K562 (cell line): ENCODE data around the gene PLEKHM2. TPM values are rescaled to one million over a fixed set of nuclear protein-coding genes. Genes with fewer than 3 reads are reported as not detected.

ENCODE experiments used
- ATAC-seq: fragments of 200-7000 bp; cut with Tn5 transposase; 3 replicates; pipeline ENCODE4 v1.9.1; 2020; ENCODE audit warnings: moderate library complexity
- BruUV-seq: library from RNA; stranded (reverse); fragments of 400-500 nt; replicated peaks from 2 replicates; lab custom pipeline; 2021; lab: Mats Ljungman, UMichigan
- CTCF ChIA-PET: fragments of 300-600 bp; formaldehyde crosslinking; extraction: SDS; loops from one replicate; lab custom pipeline; 2021; ENCODE audit warnings: low intra/inter-chr PET ratio; lab: Yijun Ruan, JAX
- POLR2A ChIA-PET: fragments of 300-600, 350-650 bp; sonication (Branson Sonifier 250); formaldehyde crosslinking; extraction: SDS; loops from one replicate; lab custom pipeline; 2021; ENCODE audit warnings: antibody characterized with exemption, inconsistent platforms; lab: Yijun Ruan, JAX
- DNase-seq, 4 experiments: peaks; one replicate each; pipeline versions ENCODE4 v3.0.0 to v3.0.0-alpha.2; 2011 to 2018; ENCODE audit warnings: low spot score in 3 of 4, mixed read lengths in 3 of 4; ENCODE audit errors: extremely low read depth in 1 of 4
- FAIRE-seq: peaks from 2 replicates; lab custom pipeline; 2011; peaks lifted over from hg19 to GRCh38; lab: Jason Lieb, UNC
- H2AFZ ChIP-seq: 2 replicates; pipeline ENCODE4 v1.6.0; 2011; ENCODE audit warnings: low read depth, low read length, control low read depth, inconsistent platforms
- H3K27ac ChIP-seq: fragments of 200-600 bp; 3 replicates; pipeline ENCODE4 v1.8.0; 2011; ENCODE audit warnings: low read depth, mild to moderate bottlenecking, control low read depth, inconsistent platforms, low read length, moderate library complexity, mixed read lengths; ENCODE audit errors: extremely low read depth
- H3K27me3 ChIP-seq, 2 experiments: fragments of 300-600 bp in 1 of 2; 2 replicates in 1 of 2; 3 replicates in 1 of 2; pipeline versions ENCODE4 v1.6.0 to v1.8.0; 2011; ENCODE audit warnings: inconsistent platforms in 2 of 2, low read length in 2 of 2, mild to moderate bottlenecking in 1 of 2, mixed read lengths in 1 of 2, moderate library complexity in 1 of 2; ENCODE audit not compliant: control insufficient read depth in 2 of 2, insufficient read depth in 2 of 2
- H3K36me3 ChIP-seq: fragments of 300-600 bp; 3 replicates; pipeline ENCODE4 v1.8.0; 2011; ENCODE audit warnings: mild to moderate bottlenecking, low read length, inconsistent platforms; ENCODE audit not compliant: control insufficient read depth, insufficient read depth
- H3K4me1 ChIP-seq, 2 experiments: fragments of 200-600 bp in 1 of 2; replicated peaks in 1 of 2; 2 replicates in 1 of 2; 3 replicates in 1 of 2; pipeline versions ENCODE4 v1.5.1 to v1.8.0; 2011; ENCODE audit warnings: inconsistent platforms in 2 of 2, low read length in 2 of 2, mild to moderate bottlenecking in 1 of 2, mixed read lengths in 1 of 2, moderate library complexity in 1 of 2; ENCODE audit not compliant: control insufficient read depth in 2 of 2, insufficient read depth in 2 of 2
- H3K4me2 ChIP-seq: 2 replicates; pipeline ENCODE4 v1.6.1; 2011; ENCODE audit warnings: low read length, control low read depth, inconsistent platforms, mixed read lengths; ENCODE audit not compliant: insufficient read depth
- H3K4me3 ChIP-seq: fragments of 200-600 bp; sonication (generic), shearing (Covaris generic); 2 replicates; pipeline ENCODE4 v1.5.1; 2016; ENCODE audit warnings: control low read depth, inconsistent platforms
- H3K79me2 ChIP-seq: fragments of 200-600 bp; 3 replicates; pipeline ENCODE4 v1.8.0; 2011; ENCODE audit warnings: low read length, inconsistent platforms; ENCODE audit not compliant: control insufficient read depth, insufficient read depth
- H3K9ac ChIP-seq, 2 experiments: 2 replicates each; pipeline versions ENCODE4 v1.6.0 to v1.6.1; 2011; ENCODE audit warnings: low read depth in 2 of 2, low read length in 2 of 2, control low read depth in 1 of 2, inconsistent platforms in 1 of 2, mild to moderate bottlenecking in 1 of 2, mixed read lengths in 1 of 2; ENCODE audit not compliant: insufficient read depth in 1 of 2
- H3K9me1 ChIP-seq: one replicate; pipeline ENCODE4 v1.6.0; 2011; ENCODE audit warnings: inconsistent platforms, mild to moderate bottlenecking, low read length, moderate library complexity; ENCODE audit not compliant: control insufficient read depth, insufficient read depth
- H3K9me3 ChIP-seq: replicated peaks from 2 replicates; pipeline ENCODE4 v1.5.1; 2011; ENCODE audit warnings: low read depth, low read length, inconsistent platforms; ENCODE audit not compliant: control insufficient read depth, insufficient read depth
- H4K20me1 ChIP-seq: replicated peaks from 2 replicates; pipeline ENCODE4 v1.6.1; 2011; ENCODE audit warnings: low read length, inconsistent platforms, mixed read lengths; ENCODE audit not compliant: control insufficient read depth, insufficient read depth
- ARNT ChIP-seq, 2 experiments: fragments of 450-650 bp; IDR thresholded peaks; 2 replicates each; pipeline ENCODE4 v1.6.1; 2016; ENCODE audit warnings: mild to moderate bottlenecking in 1 of 2
- CAMTA2 ChIP-seq: fragments of 250-450 bp; sonication (Bioruptor Pico); conservative IDR thresholded peaks from 2 replicates; pipeline ENCODE4 v1.5.1; 2022
- CREM ChIP-seq: IDR thresholded peaks from 2 replicates; pipeline ENCODE4 v1.6.1; 2014; ENCODE audit warnings: antibody characterized with exemption, low read depth
- CTCF ChIP-seq, 3 experiments: IDR thresholded peaks in 2 of 3; conservative IDR thresholded peaks in 1 of 3; 2 replicates each; pipeline ENCODE4 v1.5.1; 2011 to 2012; ENCODE audit warnings: low read length in 3 of 3, mild to moderate bottlenecking in 3 of 3, control low read depth in 2 of 3, improper control_type of control experiment in 1 of 3, inconsistent platforms in 1 of 3, low read depth in 1 of 3, mixed read lengths in 1 of 3, moderate library complexity in 1 of 3; ENCODE audit not compliant: insufficient read depth in 2 of 3
- ESRRA ChIP-seq: fragments of 450-650 bp; IDR thresholded peaks from 2 replicates; pipeline ENCODE4 v1.6.1; 2014; ENCODE audit warnings: low read depth, mild to moderate bottlenecking, moderate library complexity, borderline replicate concordance
- FOXA3 ChIP-seq, 2 experiments: fragments of 450-650 bp in 1 of 2; sonication (generic) in 1 of 2; formaldehyde crosslinking; IDR thresholded peaks in 1 of 2; conservative IDR thresholded peaks in 1 of 2; 2 replicates each; pipeline versions ENCODE4 v1.4.0 to v1.8.0; 2020 to 2022; ENCODE audit warnings: mild to moderate bottlenecking in 2 of 2, missing genetic modification reagents in 1 of 2
- FUS ChIP-seq: fragments of 200-400 bp; formaldehyde crosslinking; optimal IDR thresholded peaks from 2 replicates; pipeline ENCODE3; 2017; ENCODE audit warnings: low read depth, low read length
- HDAC3 ChIP-seq: fragments of 450-650 bp; IDR thresholded peaks from 2 replicates; pipeline ENCODE4 v1.6.1; 2018; ENCODE audit warnings: borderline replicate concordance, mild to moderate bottlenecking, moderate library complexity; ENCODE audit not compliant: partially characterized antibody
- HMG20B ChIP-seq: fragments of 250-450 bp; sonication (Bioruptor Pico); IDR thresholded peaks from 2 replicates; pipeline ENCODE4 v1.5.0; 2021; ENCODE audit warnings: mild to moderate bottlenecking
- KLF1 ChIP-seq: fragments of 450-650 bp; IDR thresholded peaks from 2 replicates; pipeline ENCODE4 v1.6.1; 2016; ENCODE audit warnings: missing genetic modification characterization, missing compliant biosample characterization
- LCOR ChIP-seq: sonication (generic); formaldehyde crosslinking; IDR thresholded peaks from 2 replicates; pipeline ENCODE4 v1.8.0; 2022; ENCODE audit warnings: mild to moderate bottlenecking, missing genetic modification reagents
- MAZ ChIP-seq, 2 experiments: fragments of 450-650 bp in 1 of 2; sonication (generic) in 1 of 2; formaldehyde crosslinking; IDR thresholded peaks in 1 of 2; conservative IDR thresholded peaks in 1 of 2; 2 replicates each; pipeline versions ENCODE4 v1.4.0 to v1.5.0; 2020; ENCODE audit warnings: mild to moderate bottlenecking in 1 of 2, missing genetic modification reagents in 1 of 2
- PCBP1 ChIP-seq: fragments of 200-400 bp; formaldehyde crosslinking; IDR thresholded peaks from 2 replicates; pipeline ENCODE4 v1.6.1; 2018; ENCODE audit warnings: mild to moderate bottlenecking, low read depth, low read length; ENCODE audit not compliant: poor library complexity, severe bottlenecking
- TAL1 ChIP-seq: fragments of 450-650 bp; IDR thresholded peaks from 2 replicates; pipeline ENCODE4 v1.6.1; 2016; ENCODE audit warnings: mild to moderate bottlenecking
- ZNF696 ChIP-seq: fragments of 250-450 bp; sonication (Bioruptor Pico); conservative IDR thresholded peaks from 2 replicates; pipeline ENCODE4 v1.4.0; 2020; ENCODE audit warnings: mild to moderate bottlenecking, moderate library complexity
- WGBS: fragments of 100-300 bp; shearing (Covaris generic); methylation state at CpG from one replicate; pipeline ENCODE4 v1.1.6; 2016; ENCODE audit warnings: low coverage, mixed read lengths; ENCODE audit not compliant: insufficient coverage; ENCODE audit errors: missing lambda C conversion rate; 5-methylcytosine and 5-hydroxymethylcytosine counted together
- in situ Hi-C: fragments of 300-500 bp; cut with MboI; formaldehyde crosslinking; loops from 4 replicates; pipeline ENCODE4 v1.15.0; 2018; ENCODE audit warnings: inconsistent platforms, mixed read lengths
- intact Hi-C: fragments of 100-400 bp; cut with micrococcal nuclease; formaldehyde crosslinking; loops from 2 replicates; pipeline ENCODE4 v1.14.2; 2022
- polyA plus RNA-seq, 8 experiments: library from polyadenylated mRNA; depleted of rRNA in 4 of 8; stranded (reverse) in 5 of 8; unstranded in 3 of 8; fragments of >200 nt; fragmentation: Nextera tagmentation in 2 of 8; fragmentation: Illumina TruSeq in 1 of 8; extraction: Ambion mirVana in 2 of 8; extraction: Trizol in 1 of 8; gene quantifications; 2 replicates each; pipeline versions ENCODE4 v1.2.1 to v1.2.3, GENCODE V29; 2011 to 2014; ENCODE audit warnings: inconsistent platforms in 1 of 8, missing spikeins in 1 of 8
- total RNA-seq, 7 experiments: library from RNA; depleted of rRNA in 6 of 7; stranded (reverse); fragments of >200 nt in 6 of 7; fragmentation: Illumina TruSeq in 2 of 7; extraction: Trizol in 2 of 7; gene quantifications; 2 replicates each; pipeline versions ENCODE4 v1.2.1 to v1.2.3, GENCODE V29; 2011 to 2021; ENCODE audit warnings: low replicate concordance in 1 of 7
- TF ChIP-seq, protein P1 (sequence below): fragments of 450-650 bp; IDR thresholded peaks from one replicate; pipeline ENCODE4 v1.6.1; 2018; ENCODE audit warnings: mild to moderate bottlenecking, moderate library complexity; ENCODE audit not compliant: partially characterized antibody
- TF ChIP-seq, protein P2 (sequence below): fragments of 450-650 bp; formaldehyde crosslinking; IDR thresholded peaks from 2 replicates; pipeline ENCODE4 v1.4.0; 2020; ENCODE audit warnings: mild to moderate bottlenecking, mixed read lengths

Gene PLEKHM2
- total and polyA plus RNA-seq, 9 of the 15 experiments (the other 6 are each of a cell fraction or from before 2014, with no cell fraction given), result 0.27 to 63.7 (median 33.2) TPM

- TF ChIP-seq, protein P1, sequence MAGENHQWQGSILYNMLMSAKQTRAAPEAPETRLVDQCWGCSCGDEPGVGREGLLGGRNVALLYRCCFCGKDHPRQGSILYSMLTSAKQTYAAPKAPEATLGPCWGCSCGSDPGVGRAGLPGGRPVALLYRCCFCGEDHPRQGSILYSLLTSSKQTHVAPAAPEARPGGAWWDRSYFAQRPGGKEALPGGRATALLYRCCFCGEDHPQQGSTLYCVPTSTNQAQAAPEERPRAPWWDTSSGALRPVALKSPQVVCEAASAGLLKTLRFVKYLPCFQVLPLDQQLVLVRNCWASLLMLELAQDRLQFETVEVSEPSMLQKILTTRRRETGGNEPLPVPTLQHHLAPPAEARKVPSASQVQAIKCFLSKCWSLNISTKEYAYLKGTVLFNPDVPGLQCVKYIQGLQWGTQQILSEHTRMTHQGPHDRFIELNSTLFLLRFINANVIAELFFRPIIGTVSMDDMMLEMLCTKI, result no peak
- TF ChIP-seq CAMTA2 (no peak), PCBP1 (no peak), HDAC3 (no peak), MAZ (CRISPR knock-in tag; conservative IDR thresholded peaks at IDR 0.05 in 1 of 2, IDR thresholded peaks at IDR 0.05 in 1 of 2) (no peak), LCOR (CRISPR knock-in tag) (no peak), ESRRA (no peak), HMG20B (CRISPR knock-in tag) (no peak), FUS (no peak), KLF1 (tag) (no peak)
- TF ChIP-seq, all 486 proteins: peak for 0
Observed at GRCh38 chr1:15669074-15669473, 15.0 kb upstream of the PLEKHM2 start (continued).

DNA sequence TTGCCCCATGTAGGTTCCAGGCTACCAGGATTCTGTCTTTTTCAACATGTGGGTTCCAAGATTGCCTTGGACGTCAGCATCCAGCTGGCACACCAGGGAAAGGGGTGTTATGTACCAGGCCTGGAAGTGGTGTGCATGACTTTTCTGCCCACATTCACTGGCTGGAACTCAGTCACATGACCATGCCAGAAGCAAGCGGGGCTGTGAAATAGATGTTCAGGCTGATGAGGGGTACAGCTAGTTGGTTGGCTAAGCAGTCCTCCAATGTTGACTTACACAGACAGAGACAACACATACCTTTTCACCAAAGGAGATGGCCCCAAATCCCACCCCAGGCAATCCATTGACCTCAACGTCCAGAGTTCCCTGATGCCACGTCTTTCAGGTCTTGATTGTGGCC, 14.3 kb upstream of the PLEKHM2 start:
- Histone ChIP-seq H2AFZ (no peak overlapping the region), H3K4me1 (peaks cover 1 to 5% of the 10 kb centered on the region in 2 experiments; a peak in 4 of 5 replicates), H3K9me1 (peaks cover 4% of the 10 kb centered on the region), H3K4me2 (no peak overlapping the region), H3K27ac (no peak overlapping the region), H4K20me1 (0 out of 2 replicates have a peak, but pooled peaks cover 3% of the 10 kb centered on the region), H3K9me3 (no peaks in the 10 kb centered on the region), H3K4me3 (no peak overlapping the region), H3K79me2 (no peaks in the 10 kb centered on the region), H3K36me3 (no peaks in the 10 kb centered on the region), H3K27me3 (no peaks in the 10 kb centered on the region), H3K9ac (no peak overlapping the region)
- no peak for FAIRE-seq
- DNase-seq, result no peak
- WGBS, result 29% methylated on average over 4 of the region's 4 CpGs
- ChIA-PET POLR2A (interaction anchor here (0.8 to 2.1 kb wide), 3 partner anchors 10 to 16 kb away, joined by 3 to 8 read pairs (median 5); a partner anchor contains a TSS), CTCF (no interaction called here)
- intact Hi-C loops, result no loop called here
- ATAC-seq, result no peak
- no TSS peak for BruUV-seq
- in situ Hi-C loops, result no loop called here
- TF ChIP-seq FOXA3 (CRISPR knock-in tag; conservative IDR thresholded peaks at IDR 0.05 in 1 of 2, IDR thresholded peaks at IDR 0.05 in 1 of 2) (0 out of 4 replicates have a peak, but pooled peaks of 1 of the 2 experiments have one; percentile 30), TAL1 (no peak), ARNT (IDR thresholded peaks at IDR 0.05) (no peak), ZNF696 (no peak), CTCF (IDR thresholded peaks at IDR 0.05 in 2 of 3, conservative IDR thresholded peaks at IDR 0.05 in 1 of 3; ENCODE audit: insufficient read depth in 2 of 3, low read depth in 1 of 3, low read length in 3 of 3) (no peak), CREM (no peak)
- TF ChIP-seq, protein P2, sequence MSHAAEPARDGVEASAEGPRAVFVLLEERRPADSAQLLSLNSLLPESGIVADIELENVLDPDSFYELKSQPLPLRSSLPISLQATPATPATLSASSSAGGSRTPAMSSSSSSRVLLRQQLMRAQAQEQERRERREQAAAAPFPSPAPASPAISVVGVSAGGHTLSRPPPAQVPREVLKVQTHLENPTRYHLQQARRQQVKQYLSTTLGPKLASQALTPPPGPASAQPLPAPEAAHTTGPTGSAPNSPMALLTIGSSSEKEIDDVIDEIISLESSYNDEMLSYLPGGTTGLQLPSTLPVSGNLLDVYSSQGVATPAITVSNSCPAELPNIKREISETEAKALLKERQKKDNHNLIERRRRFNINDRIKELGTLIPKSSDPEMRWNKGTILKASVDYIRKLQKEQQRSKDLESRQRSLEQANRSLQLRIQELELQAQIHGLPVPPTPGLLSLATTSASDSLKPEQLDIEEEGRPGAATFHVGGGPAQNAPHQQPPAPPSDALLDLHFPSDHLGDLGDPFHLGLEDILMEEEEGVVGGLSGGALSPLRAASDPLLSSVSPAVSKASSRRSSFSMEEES (CRISPR knock-in tag), result peak; percentile 61
